HEK293 (cell line): Measurements from ENCODE around the gene NT5C1B.

Source experiments
- CTCF ChIA-PET: fragments of 350-600 bp; formaldehyde crosslinking; extraction: SDS; loops from one replicate; lab custom pipeline; 2021; ENCODE audit warnings: antibody characterized with exemption; lab: Yijun Ruan, JAX
- POLR2A ChIA-PET: fragments of 300-600 bp; formaldehyde crosslinking; extraction: SDS; loops from one replicate; lab custom pipeline; 2020; ENCODE audit warnings: antibody characterized with exemption, inconsistent platforms; lab: Yijun Ruan, JAX
- H3K27ac ChIP-seq: fragments of 200-500 bp; sonication (Bioruptor generic); 2 replicates; pipeline ENCODE4 v1.5.1; 2014; ENCODE audit warnings: low read depth, low read length, control low read depth, inconsistent platforms; ENCODE audit errors: extremely low read depth
- H3K36me3 ChIP-seq, 2 experiments: fragments of 200-500 bp in 1 of 2; sonication (Bioruptor generic) in 1 of 2; 1 replicate in 1 of 2; 2 replicates in 1 of 2; pipeline ENCODE4 v1.5.1; 2014 to 2017; ENCODE audit warnings: inconsistent platforms in 2 of 2, low read length in 2 of 2; ENCODE audit not compliant: control insufficient read depth in 2 of 2, insufficient read depth in 1 of 2
- H3K4me1 ChIP-seq: fragments of 200-500 bp; sonication (Bioruptor generic); 2 replicates; pipeline ENCODE4 v1.5.1; 2014; ENCODE audit warnings: mild to moderate bottlenecking, low read length, inconsistent platforms; ENCODE audit not compliant: control insufficient read depth, insufficient read depth
- H3K4me3 ChIP-seq: 2 replicates; pipeline ENCODE4 v1.5.1; 2011; ENCODE audit warnings: low read depth, mild to moderate bottlenecking, control low read depth, low read length, moderate library complexity
- H3K9me3 ChIP-seq: fragments of 200-500 bp; sonication (Bioruptor generic); 2 replicates; pipeline ENCODE4 v1.5.1; 2014; ENCODE audit warnings: low read depth, low read length, inconsistent platforms; ENCODE audit not compliant: control insufficient read depth, insufficient read depth
- AEBP2 ChIP-seq: fragments of 450-650 bp; formaldehyde crosslinking; IDR thresholded peaks from 2 replicates; pipeline ENCODE4 v1.5.1; 2016; ENCODE audit warnings: missing biosample characterization, missing genetic modification characterization, borderline replicate concordance
- ATF2 ChIP-seq: fragments of 450-650 bp; formaldehyde crosslinking; IDR thresholded peaks from 2 replicates; pipeline ENCODE4 v1.5.1; 2016; ENCODE audit warnings: missing biosample characterization, missing genetic modification characterization, low read depth
- HOXD13 ChIP-seq: sonication (generic); formaldehyde crosslinking; IDR thresholded peaks from 2 replicates; pipeline ENCODE4 v1.8.0; 2022; ENCODE audit warnings: missing genetic modification reagents, borderline replicate concordance
- KLF1 ChIP-seq: fragments of 450-650 bp; formaldehyde crosslinking; IDR thresholded peaks from 2 replicates; pipeline ENCODE4 v1.5.1; 2016; ENCODE audit warnings: missing biosample characterization, missing genetic modification characterization
- MEIS1 ChIP-seq: sonication (generic); formaldehyde crosslinking; IDR thresholded peaks from 2 replicates; pipeline ENCODE4 v1.8.1; 2022; ENCODE audit warnings: missing genetic modification reagents, mild to moderate bottlenecking, borderline replicate concordance
- REPIN1 ChIP-seq: fragments of 450-650 bp; formaldehyde crosslinking; IDR thresholded peaks from 2 replicates; pipeline ENCODE4 v1.5.1; 2017; ENCODE audit warnings: missing biosample characterization, missing genetic modification characterization, low read depth
- ZBTB1 ChIP-seq: fragments of 450-650 bp; formaldehyde crosslinking; IDR thresholded peaks from 2 replicates; pipeline ENCODE4 v1.5.1; 2016; ENCODE audit warnings: missing biosample characterization, missing genetic modification characterization
- ZBTB26 ChIP-seq: fragments of 450-650 bp; formaldehyde crosslinking; optimal IDR thresholded peaks from 2 replicates; pipeline ENCODE3; 2016; ENCODE audit warnings: missing biosample characterization, mild to moderate bottlenecking, missing genetic modification characterization
- ZBTB49 ChIP-seq: fragments of 450-650 bp; formaldehyde crosslinking; IDR thresholded peaks from 2 replicates; pipeline ENCODE4 v1.5.1; 2016; ENCODE audit warnings: missing biosample characterization, missing genetic modification characterization, low read depth
- ZFP37 ChIP-seq: fragments of 450-650 bp; formaldehyde crosslinking; IDR thresholded peaks from 2 replicates; pipeline ENCODE4 v1.5.1; 2016; ENCODE audit warnings: missing biosample characterization, missing genetic modification characterization
- ZFP41 ChIP-seq: fragments of 450-650 bp; formaldehyde crosslinking; IDR thresholded peaks from 2 replicates; pipeline ENCODE4 v1.5.1; 2016; ENCODE audit warnings: missing biosample characterization, missing genetic modification characterization, borderline replicate concordance
- ZNF133 ChIP-seq: fragments of 450-650 bp; formaldehyde crosslinking; IDR thresholded peaks from 2 replicates; pipeline ENCODE4 v1.5.1; 2016; ENCODE audit warnings: missing biosample characterization, missing genetic modification characterization
- ZNF175 ChIP-seq: fragments of 450-650 bp; formaldehyde crosslinking; IDR thresholded peaks from 2 replicates; pipeline ENCODE4 v1.5.1; 2016; ENCODE audit warnings: missing biosample characterization, missing genetic modification characterization
- ZNF274 ChIP-seq, 2 experiments: fragments of 200-500 bp in 1 of 2; fragments of 450-650 bp in 1 of 2; sonication (Bioruptor generic) in 1 of 2; formaldehyde crosslinking in 1 of 2; IDR thresholded peaks; 2 replicates each; pipeline versions ENCODE4 v1.5.1 to v1.6.1; 2014 to 2016; ENCODE audit warnings: borderline replicate concordance in 1 of 2, inconsistent platforms in 1 of 2, low read length in 1 of 2, missing biosample characterization in 1 of 2, missing genetic modification characterization in 1 of 2
- ZNF354C ChIP-seq: fragments of 450-650 bp; formaldehyde crosslinking; IDR thresholded peaks from 2 replicates; pipeline ENCODE4 v1.5.1; 2016; ENCODE audit warnings: missing biosample characterization, missing genetic modification characterization, low read depth, borderline replicate concordance
- ZNF473 ChIP-seq: fragments of 450-650 bp; formaldehyde crosslinking; IDR thresholded peaks from 2 replicates; pipeline ENCODE4 v1.5.1; 2017; ENCODE audit warnings: missing biosample characterization, missing genetic modification characterization
- ZNF544 ChIP-seq: fragments of 450-650 bp; formaldehyde crosslinking; IDR thresholded peaks from 2 replicates; pipeline ENCODE4 v1.5.0; 2017; ENCODE audit warnings: missing biosample characterization, missing genetic modification characterization
- ZNF596 ChIP-seq: fragments of 450-650 bp; IDR thresholded peaks from 2 replicates; pipeline ENCODE4 v1.5.0; 2018; ENCODE audit warnings: missing biosample characterization, mild to moderate bottlenecking, missing genetic modification characterization, moderate library complexity
- ZNF610 ChIP-seq: fragments of 450-650 bp; formaldehyde crosslinking; IDR thresholded peaks from 2 replicates; pipeline ENCODE4 v1.5.1; 2016; ENCODE audit warnings: missing biosample characterization, missing genetic modification characterization, borderline replicate concordance
- ZNF664 ChIP-seq: fragments of 450-650 bp; formaldehyde crosslinking; IDR thresholded peaks from 2 replicates; pipeline ENCODE4 v1.5.1; 2016; ENCODE audit warnings: missing biosample characterization, missing genetic modification characterization
- ZNF701 ChIP-seq: fragments of 450-650 bp; formaldehyde crosslinking; IDR thresholded peaks from 2 replicates; pipeline ENCODE4 v1.5.1; 2016; ENCODE audit warnings: missing biosample characterization, missing genetic modification characterization
- ZSCAN30 ChIP-seq: fragments of 450-650 bp; IDR thresholded peaks from 2 replicates; pipeline ENCODE4 v1.5.1; 2018; ENCODE audit warnings: missing biosample characterization, mild to moderate bottlenecking, missing genetic modification characterization, moderate library complexity

NT5C1B gene

GRCh38 chr2:18598848-18599484, 9.6 kb upstream of the NT5C1B start:
- ChIA-PET CTCF (no interaction called here), POLR2A (no interaction called here)
- Histone ChIP-seq H3K4me3 (no peak overlapping the region), H3K36me3 (no peaks in the 10 kb centered on the region), H3K27ac (no peak overlapping the region), H3K4me1 (no peaks in the 10 kb centered on the region; the same call in 1 of the 2 replicates), H3K9me3 (no peaks in the 10 kb centered on the region)
- TF ChIP-seq ATF2 (no peak), ZNF175 (tag by site-specific recombination) (no peak), ZNF701 (no peak), ZBTB49 (no peak), ZNF596 (tag by site-specific recombination) (no peak), MEIS1 (no peak), HOXD13 (CRISPR knock-in tag) (no peak), AEBP2 (no peak), ZBTB1 (tag by site-specific recombination) (no peak), ZNF133 (tag by site-specific recombination) (no peak), ZNF473 (tag by site-specific recombination) (no peak), KLF1 (tag by site-specific recombination) (no peak), ZNF274 (IDR thresholded peaks at IDR 0.05; ENCODE audit: low read length) (no peak), ZNF274 (tag by site-specific recombination; IDR thresholded peaks at IDR 0.05; ENCODE audit: borderline replicate concordance) (no peak), ZFP37 (tag by site-specific recombination) (no peak), ZBTB26 (no peak), ZNF610 (no peak), REPIN1 (tag by site-specific recombination) (no peak), ZNF354C (tag by site-specific recombination) (no peak), ZNF664 (tag by site-specific recombination) (no peak)

- H3K27ac ChIP-seq = no peak overlapping the region
- H3K4me3 ChIP-seq = no peak overlapping the region
- no peaks in the 10 kb centered on the region for H3K36me3 ChIP-seq
- TF ChIP-seq ZFP41 (tag by site-specific recombination) (no peak), ZSCAN30 (no peak), ZFP37 (tag by site-specific recombination) (no peak), ZNF544 (tag by site-specific recombination) (no peak)
- POLR2A ChIA-PET = no interaction called here
- no peaks in the 10 kb centered on the region for H3K4me1 ChIP-seq
- H3K9me3 ChIP-seq = no peaks in the 10 kb centered on the region
- CTCF ChIA-PET = no interaction called here
These were observed 8.2 kb upstream of the NT5C1B start for GRCh38 chr2:18597618-18598017.
